Islet of Langerhans (tissue), 1 donor: ENCODE measurements around the gene EIF1AX.
A peak's percentile ranks its signal among the peaks of the same experiment; 100 is the strongest.
"Not testable (repeated sequence)": the region's sequence is repeated elsewhere in the genome, so short reads cannot be mapped to it uniquely, and the experiment has no call there.

ENCODE experiments used
- FAIRE-seq: peaks from one replicate; lab custom pipeline; 2011; peaks lifted over from hg19 to GRCh38; lab: Jason Lieb, UNC

EIF1AX gene

GRCh38 chrX:20141281-20142220 lies at the start of gene EIF1AX:
Gene EIF1AX (minus strand): TSS chrX:20141838. CDS start chrX:20141640, 198 bp downstream.
- FAIRE-seq: no peak

GRCh38 chrX:20189171-20189570 lies 47.5 kb upstream of the EIF1AX start:
- FAIRE-seq: no peak

- FAIRE-seq: no peak
These were observed 40.1 kb upstream of the EIF1AX start for GRCh38 chrX:20181598-20182329.

GRCh38 chrX:20177093-20177492 lies 35.5 kb upstream of the EIF1AX start:
- FAIRE-seq: no peak

GRCh38 chrX:20173856-20174255 lies 32.2 kb upstream of the EIF1AX start:
- FAIRE-seq: no peak

- no peak for FAIRE-seq
These were observed 31.7 kb upstream of the EIF1AX start for GRCh38 chrX:20173313-20173712.

- no peak for FAIRE-seq
These were observed 30.2 kb upstream of the EIF1AX start for GRCh38 chrX:20171887-20172286.

- not testable (repeated sequence) for FAIRE-seq
These were observed 20.9 kb upstream of the EIF1AX start for GRCh38 chrX:20162516-20162915.

- no peak for FAIRE-seq
These were observed 18.3 kb upstream of the EIF1AX start for GRCh38 chrX:20159797-20160385.

- no peak for FAIRE-seq
These were observed 10.1 kb upstream of the EIF1AX start for GRCh38 chrX:20151689-20152088.

- FAIRE-seq: no peak
These were observed 7.7 kb upstream of the EIF1AX start for GRCh38 chrX:20149326-20149725.

- no peak for FAIRE-seq
These were observed 5.9 kb upstream of the EIF1AX start for GRCh38 chrX:20147561-20147960.

GRCh38 chrX:20144491-20144890 lies 2.9 kb upstream of the EIF1AX start:
- no peak for FAIRE-seq

GRCh38 chrX:20143561-20143960 lies 1.9 kb upstream of the EIF1AX start:
- FAIRE-seq: no peak

GRCh38 chrX:20143111-20143510 lies 1.5 kb upstream of the EIF1AX start:
- FAIRE-seq: no peak

GRCh38 chrX:20140420-20140819 lies 1.2 kb downstream of the EIF1AX start:
- FAIRE-seq: no peak

- FAIRE-seq: no peak
These were observed 1.7 kb downstream of the EIF1AX start for GRCh38 chrX:20139966-20140365.

GRCh38 chrX:20135944-20136343 lies 5.7 kb downstream of the EIF1AX start:
- no peak for FAIRE-seq

GRCh38 chrX:20132666-20133065 lies 9.0 kb downstream of the EIF1AX start:
- no peak for FAIRE-seq

GRCh38 chrX:20130357-20130756 lies 11.3 kb downstream of the EIF1AX start:
- FAIRE-seq: no peak

GRCh38 chrX:20129547-20129946 lies 12.1 kb downstream of the EIF1AX start:
- no peak for FAIRE-seq

- no peak for FAIRE-seq
These were observed 13.0 kb downstream of the EIF1AX start for GRCh38 chrX:20128670-20129069.

GRCh38 chrX:20127440-20127839 lies 14.2 kb downstream of the EIF1AX start:
- peak; percentile 100 for FAIRE-seq
